Mesenchymal stem cell (in vitro differentiated cells and primary cell): Measurements from ENCODE around the gene CCDC141.
A peak's percentile ranks its signal among the peaks of the same experiment; 100 is the strongest.

Experiments
- DNase-seq: peaks from one replicate; pipeline ENCODE4 v3.0.0-alpha.2; 2013
- H2AFZ ChIP-seq: one replicate; pipeline ENCODE4 v1.6.1; 2013; ENCODE audit warnings: low read depth, mild to moderate bottlenecking, control low read depth, inconsistent platforms, low read length, moderate library complexity
- H2AK5ac ChIP-seq: 2 replicates; pipeline ENCODE4 v1.6.1; 2013; ENCODE audit warnings: low read length, moderate library complexity, mild to moderate bottlenecking, inconsistent platforms; ENCODE audit not compliant: severe bottlenecking
- H2BK120ac ChIP-seq: one replicate; pipeline ENCODE4 v1.6.1; 2013; ENCODE audit warnings: low read depth, mild to moderate bottlenecking, inconsistent platforms, low read length, moderate library complexity
- H2BK12ac ChIP-seq, 2 experiments: one replicate each; pipeline ENCODE4 v1.6.1; 2013; ENCODE audit warnings: inconsistent platforms in 2 of 2, low read length in 2 of 2, mild to moderate bottlenecking in 2 of 2, moderate library complexity in 2 of 2, control low read depth in 1 of 2
- H2BK15ac ChIP-seq: one replicate; pipeline ENCODE4 v1.6.1; 2013; ENCODE audit warnings: mild to moderate bottlenecking, low read depth, inconsistent platforms; ENCODE audit not compliant: poor library complexity, severe bottlenecking
- H2BK5ac ChIP-seq: 2 replicates; pipeline ENCODE4 v1.6.1; 2013; ENCODE audit warnings: low read depth, mild to moderate bottlenecking, low read length, control low read depth, inconsistent platforms; ENCODE audit not compliant: poor library complexity, severe bottlenecking
- H3K14ac ChIP-seq, 2 experiments: one replicate each; pipeline ENCODE4 v1.6.1; 2013; ENCODE audit warnings: inconsistent platforms in 2 of 2, low read length in 2 of 2, control low read depth in 1 of 2, mild to moderate bottlenecking in 1 of 2, moderate library complexity in 1 of 2
- H3K18ac ChIP-seq, 2 experiments: one replicate each; pipeline ENCODE4 v1.6.1; 2013; ENCODE audit warnings: inconsistent platforms in 2 of 2, low read length in 2 of 2, control low read depth in 1 of 2, low read depth in 1 of 2, mild to moderate bottlenecking in 1 of 2
- H3K23ac ChIP-seq, 2 experiments: one replicate each; pipeline ENCODE4 v1.6.1; 2013; ENCODE audit warnings: inconsistent platforms in 2 of 2, low read length in 2 of 2, mild to moderate bottlenecking in 2 of 2, moderate library complexity in 2 of 2, control low read depth in 1 of 2
- H3K27ac ChIP-seq: 2 replicates; pipeline ENCODE4 v1.5.1; 2013; ENCODE audit warnings: mild to moderate bottlenecking, moderate library complexity, low read length, control low read depth, inconsistent platforms; ENCODE audit not compliant: poor library complexity, severe bottlenecking
- H3K27me3 ChIP-seq, 2 experiments: 2 replicates each; pipeline versions ENCODE4 v1.6.1 to v1.7.0; 2013; ENCODE audit warnings: low read length in 2 of 2, mild to moderate bottlenecking in 2 of 2, moderate library complexity in 2 of 2, control low read depth in 1 of 2, inconsistent platforms in 1 of 2; ENCODE audit not compliant: control insufficient read depth in 1 of 2, insufficient read depth in 1 of 2
- H3K36me3 ChIP-seq, 2 experiments: 2 replicates each; pipeline versions ENCODE4 v1.6.1 to v1.7.0; 2013; ENCODE audit warnings: low read length in 2 of 2, control low read depth in 1 of 2, inconsistent platforms in 1 of 2, low read depth in 1 of 2, mild to moderate bottlenecking in 1 of 2; ENCODE audit not compliant: insufficient read depth in 2 of 2, control insufficient read depth in 1 of 2
- H3K4ac ChIP-seq, 2 experiments: one replicate each; pipeline ENCODE4 v1.6.1; 2013; ENCODE audit warnings: inconsistent platforms in 2 of 2, low read length in 2 of 2, mild to moderate bottlenecking in 2 of 2, moderate library complexity in 2 of 2, control low read depth in 1 of 2, low read depth in 1 of 2
- H3K4me1 ChIP-seq: 2 replicates; pipeline ENCODE4 v1.6.1; 2013; ENCODE audit warnings: low read depth, low read length, control low read depth; ENCODE audit not compliant: control insufficient read depth, insufficient read depth
- H3K4me2 ChIP-seq: 2 replicates; pipeline ENCODE4 v1.6.1; 2013; ENCODE audit warnings: low read length, mild to moderate bottlenecking, inconsistent platforms; ENCODE audit not compliant: poor library complexity, severe bottlenecking
- H3K4me3 ChIP-seq, 2 experiments: 2 replicates each; pipeline versions ENCODE4 v1.5.1 to v1.7.0; 2013; ENCODE audit warnings: low read length in 2 of 2, mild to moderate bottlenecking in 2 of 2, control low read depth in 1 of 2, low read depth in 1 of 2; ENCODE audit not compliant: insufficient read depth in 1 of 2
- H3K79me1 ChIP-seq: replicated peaks from 2 replicates; pipeline ENCODE4 v1.6.1; 2013; ENCODE audit warnings: mild to moderate bottlenecking, control low read depth, low read length, inconsistent platforms; ENCODE audit not compliant: poor library complexity, severe bottlenecking
- H3K9ac ChIP-seq: 2 replicates; pipeline ENCODE4 v1.7.0; 2013; ENCODE audit warnings: mild to moderate bottlenecking, low read length, moderate library complexity
- H3K9me3 ChIP-seq: 2 replicates; pipeline ENCODE4 v1.7.0; 2013; ENCODE audit warnings: mild to moderate bottlenecking, low read length; ENCODE audit not compliant: control insufficient read depth
- H4K8ac ChIP-seq: one replicate; pipeline ENCODE4 v1.6.1; 2013; ENCODE audit warnings: inconsistent platforms, mild to moderate bottlenecking, low read length, moderate library complexity
- H4K91ac ChIP-seq: one replicate; pipeline ENCODE4 v1.6.1; 2013; ENCODE audit warnings: mild to moderate bottlenecking, low read length, inconsistent platforms
- WGBS: methylation state at CpG from one replicate; pipeline ENCODE4 v1.1.7; 2013; ENCODE audit warnings: mixed read lengths; 5-methylcytosine and 5-hydroxymethylcytosine counted together

CCDC141 gene

GRCh38 chr2:178846458-178846802 is 203.5 kb downstream of the CCDC141 start:
- Histone ChIP-seq H2AFZ (no peak overlapping the region), H3K23ac (no peak overlapping the region), H3K14ac (no peak overlapping the region), H3K36me3 (no peaks in the 10 kb centered on the region), H3K4ac (no peak overlapping the region), H4K91ac (no peak overlapping the region), H2BK15ac (no peak overlapping the region), H3K27me3 (no peaks in the 10 kb centered on the region), H3K4me2 (no peak overlapping the region), H3K9me3 (no peaks in the 10 kb centered on the region), H3K4me3 (peak overlapping the region in 1 of 2 experiments; percentile 16), H3K79me1 (no peaks in the 10 kb centered on the region), H2BK5ac (no peak overlapping the region), H4K8ac (no peak overlapping the region), H3K18ac (no peak overlapping the region), H3K4me1 (no peaks in the 10 kb centered on the region), H2BK120ac (no peak overlapping the region), H3K9ac (peak overlapping the region; percentile 41), H2AK5ac (no peak overlapping the region), H2BK12ac (no peak overlapping the region), H3K27ac (no peak overlapping the region)
- DNase-seq, result no peak
- 88% methylated on average over 2 of the region's 2 CpGs for WGBS

- Histone ChIP-seq H2BK120ac (no peak overlapping the region), H3K4me3 (peak overlapping the region in 1 of 2 experiments; percentile 39), H2BK15ac (no peak overlapping the region), H4K8ac (no peak overlapping the region), H3K4me2 (no peak overlapping the region), H3K9ac (peak overlapping the region; percentile 49), H3K18ac (no peak overlapping the region), H3K36me3 (no peaks in the 10 kb centered on the region), H3K4me1 (no peaks in the 10 kb centered on the region), H3K23ac (no peak overlapping the region), H3K4ac (no peak overlapping the region), H2BK5ac (no peak overlapping the region), H3K9me3 (no peaks in the 10 kb centered on the region), H3K14ac (no peak overlapping the region), H2AFZ (no peak overlapping the region), H3K27me3 (no peaks in the 10 kb centered on the region), H3K79me1 (no peaks in the 10 kb centered on the region), H2AK5ac (no peak overlapping the region), H3K27ac (no peak overlapping the region), H2BK12ac (no peak overlapping the region), H4K91ac (no peak overlapping the region)
- 83% methylated on average over 1 of the region's 2 CpGs for WGBS
- DNase-seq, result no peak
Observed at GRCh38 chr2:178845566-178846457, 204.1 kb downstream of the CCDC141 start.

GRCh38 chr2:178844701-178845100 is 205.2 kb downstream of the CCDC141 start:
- Histone ChIP-seq H3K14ac (no peak overlapping the region), H3K4me3 (no peak overlapping the region), H3K18ac (no peak overlapping the region), H2BK15ac (no peak overlapping the region), H3K36me3 (no peaks in the 10 kb centered on the region), H3K27ac (no peak overlapping the region), H3K27me3 (no peaks in the 10 kb centered on the region), H3K9ac (peak overlapping the region; percentile 49), H2AK5ac (no peak overlapping the region), H4K91ac (no peak overlapping the region), H2BK120ac (no peak overlapping the region), H3K9me3 (no peaks in the 10 kb centered on the region), H2AFZ (no peak overlapping the region), H4K8ac (no peak overlapping the region), H3K4me2 (no peak overlapping the region), H3K79me1 (no peaks in the 10 kb centered on the region), H2BK12ac (no peak overlapping the region), H3K4me1 (no peaks in the 10 kb centered on the region), H3K23ac (no peak overlapping the region), H2BK5ac (no peak overlapping the region), H3K4ac (no peak overlapping the region)
- no peak for DNase-seq
- WGBS, result 84% methylated on average over 1 of the region's 2 CpGs

- 88% methylated on average over 4 of the region's 4 CpGs for WGBS
- H2AFZ ChIP-seq, result no peak overlapping the region
- H3K4ac ChIP-seq, result no peak overlapping the region
- no peak overlapping the region for H3K14ac ChIP-seq
- no peak overlapping the region for H3K18ac ChIP-seq
- H4K8ac ChIP-seq, result no peak overlapping the region
- H3K4me3 ChIP-seq, result no peak overlapping the region
- peak overlapping the region; percentile 49 for H3K9ac ChIP-seq
- no peak overlapping the region for H3K4me2 ChIP-seq
- H2BK120ac ChIP-seq, result no peak overlapping the region
- H4K91ac ChIP-seq, result no peak overlapping the region
- no peak overlapping the region for H2BK12ac ChIP-seq
- H3K9me3 ChIP-seq, result no peaks in the 10 kb centered on the region
- no peak overlapping the region for H3K27ac ChIP-seq
- no peak for DNase-seq
- no peaks in the 10 kb centered on the region for H3K4me1 ChIP-seq
- no peak overlapping the region for H2AK5ac ChIP-seq
- no peaks in the 10 kb centered on the region for H3K79me1 ChIP-seq
- H2BK5ac ChIP-seq, result no peak overlapping the region
- H3K27me3 ChIP-seq, result no peaks in the 10 kb centered on the region
- no peaks in the 10 kb centered on the region for H3K36me3 ChIP-seq
- no peak overlapping the region for H3K23ac ChIP-seq
- no peak overlapping the region for H2BK15ac ChIP-seq
Observed at GRCh38 chr2:178844269-178844668, 205.7 kb downstream of the CCDC141 start.
